ENCODE results near the gene POMT2.

POMT2 gene

GRCh38 chr14:77320238-77320935 lies at the start of gene POMT2:
Gene POMT2 (minus strand): TSS chr14:77320883. CDS start chr14:77320681, 202 bp downstream.
- no peaks in the 10 kb centered on the region for H3K9me3 Mint-ChIP-seq
- H3K27ac Mint-ChIP-seq: peak within 1 kb of the TSS; percentile 98
- peaks cover 0 to 7% of the 10 kb centered on the region in 2 donors for H3K36me3 Mint-ChIP-seq
- peak within 1 kb of the TSS; percentile 91 for H3K4me3 Mint-ChIP-seq
- ATAC-seq (replicated peaks) (peak; percentile 75), DNase-seq (peak; percentile 92)
- peaks cover 17 to 31% of the 10 kb centered on the region in 2 donors for H3K4me1 Mint-ChIP-seq
- H3K27me3 Mint-ChIP-seq: no peaks in the 10 kb centered on the region

- DNase-seq: no peak
- peaks cover 41 to 80% of the 10 kb centered on the region in 2 donors for H3K4me1 Mint-ChIP-seq
- peaks cover 0 to 3% of the 10 kb centered on the region in 2 donors for H3K9me3 Mint-ChIP-seq
- ATAC-seq (replicated peaks): no peak
- peak overlapping the region; percentile 72 for H3K27ac Mint-ChIP-seq
- H3K36me3 Mint-ChIP-seq: peaks cover 24 to 27% of the 10 kb centered on the region in 2 donors
- H3K27me3 Mint-ChIP-seq: no peaks in the 10 kb centered on the region
- H3K4me3 Mint-ChIP-seq: no peak overlapping the region
Measured at GRCh38 chr14:77369285-77369684, 48.6 kb upstream of the POMT2 start.

- ATAC-seq (replicated peaks) (peak; percentile 33 to 58), DNase-seq (no peak)
- peaks cover 46 to 71% of the 10 kb centered on the region in 2 donors for H3K4me1 Mint-ChIP-seq
- peaks cover 25 to 33% of the 10 kb centered on the region in 2 donors for H3K36me3 Mint-ChIP-seq
- no peak overlapping the region for H3K4me3 Mint-ChIP-seq
- H3K27ac Mint-ChIP-seq: no peak overlapping the region
- H3K27me3 Mint-ChIP-seq: no peaks in the 10 kb centered on the region
- H3K9me3 Mint-ChIP-seq: peaks cover 0 to 1% of the 10 kb centered on the region in 2 donors
Measured at GRCh38 chr14:77364146-77364545, 43.5 kb upstream of the POMT2 start.

GRCh38 chr14:77359626-77360025 lies 38.9 kb upstream of the POMT2 start:
- H3K4me1 Mint-ChIP-seq: peaks cover 31 to 51% of the 10 kb centered on the region in 2 donors
- H3K36me3 Mint-ChIP-seq: peaks cover 14 to 24% of the 10 kb centered on the region in 2 donors
- no peaks in the 10 kb centered on the region for H3K27me3 Mint-ChIP-seq
- no peak overlapping the region for H3K4me3 Mint-ChIP-seq
- no peak for DNase-seq
- H3K27ac Mint-ChIP-seq: no peak overlapping the region
- ATAC-seq (replicated peaks): no peak
- H3K9me3 Mint-ChIP-seq: peaks cover 0 to 1% of the 10 kb centered on the region in 2 donors

GRCh38 chr14:77356899-77357298 lies 36.2 kb upstream of the POMT2 start:
- peaks cover 18 to 39% of the 10 kb centered on the region in 2 donors for H3K4me1 Mint-ChIP-seq
- H3K9me3 Mint-ChIP-seq: no peaks in the 10 kb centered on the region
- H3K4me3 Mint-ChIP-seq: no peak overlapping the region
- no peaks in the 10 kb centered on the region for H3K27me3 Mint-ChIP-seq
- no peak overlapping the region for H3K27ac Mint-ChIP-seq
- ATAC-seq (replicated peaks): no peak
- peaks cover 8 to 21% of the 10 kb centered on the region in 2 donors for H3K36me3 Mint-ChIP-seq
- DNase-seq: no peak

GRCh38 chr14:77355811-77356210 lies 35.1 kb upstream of the POMT2 start:
- no peak for DNase-seq
- H3K4me3 Mint-ChIP-seq: no peak overlapping the region
- no peaks in the 10 kb centered on the region for H3K9me3 Mint-ChIP-seq

GRCh38 chr14:77353469-77354141 lies 32.9 kb upstream of the POMT2 start:
- H3K4me1 Mint-ChIP-seq: peaks cover 17 to 34% of the 10 kb centered on the region in 2 donors
- peaks cover 19 to 20% of the 10 kb centered on the region in 2 donors for H3K36me3 Mint-ChIP-seq
- H3K27ac Mint-ChIP-seq: peak overlapping the region; percentile 15
- H3K9me3 Mint-ChIP-seq: peaks cover 0 to 1% of the 10 kb centered on the region in 2 donors
- DNase-seq (no peak), ATAC-seq (replicated peaks) (no peak)
- H3K4me3 Mint-ChIP-seq: no peak overlapping the region
- no peaks in the 10 kb centered on the region for H3K27me3 Mint-ChIP-seq

More at GRCh38 chr14:77355811-77356210, 35.1 kb upstream of the POMT2 start:
- ATAC-seq (replicated peaks): no peak
- Mint-ChIP-seq H3K27ac (no peak overlapping the region), H3K36me3 (peaks cover 6 to 13% of the 10 kb centered on the region in 2 donors), H3K27me3 (no peaks in the 10 kb centered on the region), H3K4me1 (peaks cover 15 to 28% of the 10 kb centered on the region in 2 donors)

- peak overlapping the region; percentile 84 for H3K27ac Mint-ChIP-seq
- H3K27me3 Mint-ChIP-seq: no peaks in the 10 kb centered on the region
- H3K4me1 Mint-ChIP-seq: peaks cover 19 to 25% of the 10 kb centered on the region in 2 donors
- no peak for DNase-seq
- peak; percentile 95 for ATAC-seq (replicated peaks)
- peaks cover 44 to 46% of the 10 kb centered on the region in 2 donors for H3K36me3 Mint-ChIP-seq
- peak overlapping the region in 1 of 2 donors; percentile 44 for H3K4me3 Mint-ChIP-seq
- peaks cover 0 to 1% of the 10 kb centered on the region in 2 donors for H3K9me3 Mint-ChIP-seq
Measured at GRCh38 chr14:77347751-77348150, 27.1 kb upstream of the POMT2 start.

GRCh38 chr14:77346495-77346894 lies 25.8 kb upstream of the POMT2 start:
- Mint-ChIP-seq H3K9me3 (peaks cover 0 to 1% of the 10 kb centered on the region in 2 donors), H3K27me3 (no peaks in the 10 kb centered on the region), H3K27ac (no peak overlapping the region), H3K4me3 (no peak overlapping the region), H3K36me3 (peaks cover 47 to 57% of the 10 kb centered on the region in 2 donors), H3K4me1 (peaks cover 19 to 25% of the 10 kb centered on the region in 2 donors)
- DNase-seq (no peak), ATAC-seq (replicated peaks) (no peak)

- Mint-ChIP-seq H3K4me3 (no peak overlapping the region), H3K27ac (no peak overlapping the region), H3K9me3 (peaks cover 0 to 1% of the 10 kb centered on the region in 2 donors), H3K36me3 (peaks cover 47 to 62% of the 10 kb centered on the region in 2 donors), H3K27me3 (no peaks in the 10 kb centered on the region), H3K4me1 (peaks cover 13 to 19% of the 10 kb centered on the region in 2 donors)
- ATAC-seq (replicated peaks): no peak
- DNase-seq: no peak
Measured at GRCh38 chr14:77344377-77344996, 23.8 kb upstream of the POMT2 start.

GRCh38 chr14:77343662-77344061 lies 23.0 kb upstream of the POMT2 start:
- H3K4me1 Mint-ChIP-seq: peaks cover 9 to 10% of the 10 kb centered on the region in 2 donors
- DNase-seq (no peak), ATAC-seq (replicated peaks) (no peak)
- H3K9me3 Mint-ChIP-seq: no peaks in the 10 kb centered on the region
- H3K36me3 Mint-ChIP-seq: peaks cover 43 to 61% of the 10 kb centered on the region in 2 donors
- H3K27me3 Mint-ChIP-seq: no peaks in the 10 kb centered on the region
- no peak overlapping the region for H3K4me3 Mint-ChIP-seq
- H3K27ac Mint-ChIP-seq: no peak overlapping the region

GRCh38 chr14:77342726-77343397 lies 22.2 kb upstream of the POMT2 start:
- H3K4me1 Mint-ChIP-seq: peaks cover 9% of the 10 kb centered on the region in 2 donors
- peaks cover 46 to 61% of the 10 kb centered on the region in 2 donors for H3K36me3 Mint-ChIP-seq
- no peak overlapping the region for H3K27ac Mint-ChIP-seq
- no peaks in the 10 kb centered on the region for H3K27me3 Mint-ChIP-seq
- DNase-seq (no peak), ATAC-seq (replicated peaks) (no peak)
- no peaks in the 10 kb centered on the region for H3K9me3 Mint-ChIP-seq
- H3K4me3 Mint-ChIP-seq: no peak overlapping the region

GRCh38 chr14:77340389-77340788 lies 19.7 kb upstream of the POMT2 start:
- no peak overlapping the region for H3K27ac Mint-ChIP-seq
- no peak for ATAC-seq (replicated peaks)
- H3K9me3 Mint-ChIP-seq: no peaks in the 10 kb centered on the region
- H3K4me3 Mint-ChIP-seq: no peak overlapping the region
- no peaks in the 10 kb centered on the region for H3K27me3 Mint-ChIP-seq
- peaks cover 0 to 1% of the 10 kb centered on the region in 2 donors for H3K4me1 Mint-ChIP-seq
- no peak for DNase-seq
- peaks cover 38 to 52% of the 10 kb centered on the region in 2 donors for H3K36me3 Mint-ChIP-seq

GRCh38 chr14:77339407-77339806 lies 18.7 kb upstream of the POMT2 start:
- Mint-ChIP-seq H3K36me3 (peaks cover 32 to 52% of the 10 kb centered on the region in 2 donors), H3K9me3 (no peaks in the 10 kb centered on the region), H3K4me3 (no peak overlapping the region), H3K4me1 (peaks cover 0 to 1% of the 10 kb centered on the region in 2 donors), H3K27me3 (no peaks in the 10 kb centered on the region), H3K27ac (peak overlapping the region; percentile 31)
- ATAC-seq (replicated peaks) (no peak), DNase-seq (no peak)
